ENCODE measurements around the gene TTC17.
"Not testable (repeated sequence)": the region's sequence is repeated elsewhere in the genome, so short reads cannot be mapped to it uniquely, and the experiment has no call there.

TTC17 gene

GRCh38 chr11:43358801-43359421 is at the start of gene TTC17:
Gene TTC17 (plus strand): TSS chr11:43358920. CDS start chr11:43358955, 35 bp downstream.
- peak; percentile 96 for DNase-seq

GRCh38 chr11:43311791-43312607 is 46.7 kb upstream of the TTC17 start, which contains the start of gene API5:
Gene API5 (plus strand): TSS chr11:43311996. CDS start chr11:43312128, 132 bp downstream.
- peak; percentile 98 for DNase-seq

- no peak for DNase-seq
These were observed 42.8 kb upstream of the TTC17 start for GRCh38 chr11:43315966-43316365.

GRCh38 chr11:43316451-43316850 is 42.3 kb upstream of the TTC17 start:
- peak; percentile 78 for DNase-seq

GRCh38 chr11:43327987-43328386 is 30.7 kb upstream of the TTC17 start:
- DNase-seq, result peak; percentile 18

GRCh38 chr11:43328482-43328881 is 30.2 kb upstream of the TTC17 start:
- DNase-seq, result no peak

GRCh38 chr11:43341159-43341558 is 17.6 kb upstream of the TTC17 start:
- DNase-seq, result no peak

- not testable (repeated sequence) for DNase-seq
These were observed 7.3 kb upstream of the TTC17 start for GRCh38 chr11:43351426-43351825.

- DNase-seq, result no peak
These were observed 4.4 kb upstream of the TTC17 start for GRCh38 chr11:43354311-43354710.

- no peak for DNase-seq
These were observed 2.4 kb upstream of the TTC17 start for GRCh38 chr11:43356336-43356735.

- DNase-seq, result peak; percentile 67
These were observed 380 bp upstream of the TTC17 start for GRCh38 chr11:43358279-43358800.

GRCh38 chr11:43359422-43359818 is 700 bp downstream of the TTC17 start:
- DNase-seq, result peak; percentile 63

GRCh38 chr11:43360361-43361032 is 1.8 kb downstream of the TTC17 start:
- DNase-seq, result peak; percentile 72

- DNase-seq, result peak; percentile 21
These were observed 8.0 kb downstream of the TTC17 start for GRCh38 chr11:43366677-43367076.

- DNase-seq, result no peak
These were observed 8.9 kb downstream of the TTC17 start for GRCh38 chr11:43367382-43368178.

GRCh38 chr11:43376065-43376464 is 17.3 kb downstream of the TTC17 start:
- no peak for DNase-seq

- DNase-seq, result no peak
These were observed 17.9 kb downstream of the TTC17 start for GRCh38 chr11:43376594-43376993.

- no peak for DNase-seq
These were observed 18.7 kb downstream of the TTC17 start for GRCh38 chr11:43377389-43377788.

- DNase-seq, result no peak
These were observed 20.2 kb downstream of the TTC17 start for GRCh38 chr11:43378897-43379296.

GRCh38 chr11:43381802-43382201 is 23.1 kb downstream of the TTC17 start:
- DNase-seq, result peak; percentile 53

- DNase-seq, result no peak
These were observed 23.9 kb downstream of the TTC17 start for GRCh38 chr11:43382614-43383013.

GRCh38 chr11:43384393-43384792 is 25.7 kb downstream of the TTC17 start:
- no peak for DNase-seq

- no peak for DNase-seq
These were observed 34.0 kb downstream of the TTC17 start for GRCh38 chr11:43392713-43393112.

All from OCI-M1 (cell line).